ENCODE data around the gene ZMYND11. TPM values are rescaled to one million over a fixed set of nuclear protein-coding genes. Genes with fewer than 3 reads are reported as not detected.

Gene ZMYND11
- total RNA-seq, 4 donors from 2014 or later = 127 to 179 (median 154) TPM

GRCh38 chr10:136465-136762, 1.2 kb downstream of the ZMYND11 start:
- H3K27ac ChIP-seq = peak overlapping the region; percentile 98 to 99 (median 99)
- H3K4me1 ChIP-seq = peaks cover 51 to 55% of the 10 kb centered on the region in 2 donors
- H3K36me3 ChIP-seq = no peaks in the 10 kb centered on the region
- DNase-seq = no peak
- no peaks in the 10 kb centered on the region for H3K27me3 ChIP-seq
- WGBS, 2 donors = 9 to 14% methylated on average over 10 of the region's 10 CpGs
- TF ChIP-seq CTCF (IDR thresholded peaks at IDR 0.05) (no peak), POLR2A (IDR thresholded peaks at IDR 0.05) (no peak)
- H3K9me3 ChIP-seq = no peaks in the 10 kb centered on the region
- peak overlapping the region; percentile 14 to 82 (median 65) for H3K4me3 ChIP-seq (replicated peaks in 1 of 3)
- intact Hi-C loops (cut with DNase I) = no loop called here

DNA sequence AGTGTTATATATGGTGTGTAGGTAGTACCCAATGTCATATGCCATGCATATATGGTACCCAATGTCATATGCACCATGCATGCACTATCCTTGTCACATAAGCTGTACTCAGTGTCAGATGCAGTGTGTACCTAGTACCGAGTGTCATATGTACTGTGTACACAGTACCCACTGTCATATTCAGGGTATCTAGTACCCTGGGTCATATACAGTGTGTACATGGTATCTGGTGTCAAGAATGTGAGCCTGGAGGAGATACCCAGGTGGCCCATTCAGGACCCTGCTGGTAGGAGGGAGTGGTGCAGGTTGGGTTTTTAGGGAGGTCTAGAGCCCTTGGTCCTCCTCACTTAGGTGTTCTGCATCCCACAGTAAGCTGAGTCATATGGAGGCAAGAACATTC, 1.8 kb downstream of the ZMYND11 start:
- no peaks in the 10 kb centered on the region for H3K27me3 ChIP-seq
- H3K9me3 ChIP-seq = no peaks in the 10 kb centered on the region
- TF ChIP-seq CTCF (IDR thresholded peaks at IDR 0.05) = peak in 4 of 6 experiments; percentile 26 to 43 (median 42)
- no peak for TF ChIP-seq POLR2A (IDR thresholded peaks at IDR 0.05)
- peak overlapping the region in 1 of 3 donors; percentile 14 for H3K4me3 ChIP-seq (replicated peaks in 1 of 3)
- peak in 1 of 2 donors; percentile 27 for DNase-seq
- H3K4me1 ChIP-seq = peaks cover 54 to 61% of the 10 kb centered on the region in 2 donors
- intact Hi-C loops (cut with DNase I) = no loop called here
- H3K27ac ChIP-seq = peak overlapping the region in 1 of 3 donors; percentile 98
- no peaks in the 10 kb centered on the region for H3K36me3 ChIP-seq
- WGBS, 2 donors = 91 to 100% methylated on average over 1 of the region's 1 CpG

DNA sequence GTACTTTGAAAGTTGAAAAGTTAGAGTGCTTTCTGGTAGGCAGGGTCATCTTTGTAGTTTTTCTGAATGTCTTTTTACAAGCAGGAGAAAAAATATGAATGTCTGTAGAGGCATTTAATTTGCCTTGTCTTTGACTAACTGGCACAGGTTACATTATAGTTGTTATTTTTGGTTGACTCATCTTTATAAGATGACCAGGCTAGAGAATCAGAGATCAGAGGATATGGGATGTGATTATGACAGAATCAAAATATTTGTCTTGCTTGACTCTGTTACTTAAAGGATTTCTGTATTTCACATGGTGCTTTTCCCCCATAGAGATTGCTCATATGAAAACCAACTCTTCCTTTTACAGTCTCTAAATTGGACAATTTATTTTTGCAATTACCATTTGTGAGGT, 2.4 kb downstream of the ZMYND11 start:
- H3K36me3 ChIP-seq = no peaks in the 10 kb centered on the region
- H3K4me1 ChIP-seq = peaks cover 54 to 61% of the 10 kb centered on the region in 2 donors
- intact Hi-C loops (cut with DNase I) = no loop called here
- DNase-seq = no peak
- no peaks in the 10 kb centered on the region for H3K9me3 ChIP-seq
- no peak overlapping the region for H3K27ac ChIP-seq
- H3K27me3 ChIP-seq = no peaks in the 10 kb centered on the region
- H3K4me3 ChIP-seq (replicated peaks in 1 of 3) = no peak overlapping the region
- no peak for TF ChIP-seq POLR2A (IDR thresholded peaks at IDR 0.05)
- no peak for TF ChIP-seq CTCF (IDR thresholded peaks at IDR 0.05)

- TF ChIP-seq POLR2A (IDR thresholded peaks at IDR 0.05) (no peak), CTCF (IDR thresholded peaks at IDR 0.05) (no peak)
- no peaks in the 10 kb centered on the region for H3K36me3 ChIP-seq
- WGBS, 2 donors = 70 to 74% methylated on average over 3 of the region's 3 CpGs
- peak overlapping the region in 2 of 3 donors; percentile 1 to 17 for H3K27ac ChIP-seq
- intact Hi-C loops (cut with DNase I) = no loop called here
- H3K4me1 ChIP-seq = peaks cover 40 to 56% of the 10 kb centered on the region in 2 donors
- no peaks in the 10 kb centered on the region for H3K9me3 ChIP-seq
- no peak overlapping the region for H3K4me3 ChIP-seq (replicated peaks in 1 of 3)
- H3K27me3 ChIP-seq = no peaks in the 10 kb centered on the region
- no peak for DNase-seq
Measured at GRCh38 chr10:142371-142770, 7.1 kb downstream of the ZMYND11 start.

GRCh38 chr10:152915-153314, 17.7 kb downstream of the ZMYND11 start:
- Histone ChIP-seq H3K4me3 (replicated peaks in 1 of 3) (no peak overlapping the region), H3K27me3 (no peaks in the 10 kb centered on the region), H3K4me1 (peaks cover 0 to 14% of the 10 kb centered on the region in 2 donors), H3K9me3 (no peaks in the 10 kb centered on the region), H3K36me3 (no peaks in the 10 kb centered on the region), H3K27ac (no peak overlapping the region)
- intact Hi-C loops (cut with DNase I) = no loop called here
- no peak for DNase-seq
- TF ChIP-seq CTCF (IDR thresholded peaks at IDR 0.05) = no peak
- TF ChIP-seq POLR2A (IDR thresholded peaks at IDR 0.05) = no peak
- WGBS, 2 donors = 89 to 92% methylated on average over 4 of the region's 4 CpGs
